IMR-90 (cell line): ENCODE measurements around the gene CSDE1. TPM values are rescaled to one million over a fixed set of nuclear protein-coding genes. Genes with fewer than 3 reads are reported as not detected.

Experiments
- ATAC-seq: fragments of 200-7000 bp; cut with Tn5 transposase; 2 replicates; pipeline ENCODE4 v1.9.1; 2020; ENCODE audit warnings: low read depth, mild to moderate bottlenecking, moderate library complexity
- BruUV-seq: library from RNA; stranded (reverse); fragments of 400-500 nt; replicated peaks from 2 replicates; lab custom pipeline; 2021; lab: Mats Ljungman, UMichigan
- CTCF ChIA-PET: fragments of 300-600 bp; formaldehyde crosslinking; extraction: SDS; loops from one replicate; lab custom pipeline; 2021; ENCODE audit warnings: antibody characterized with exemption; lab: Yijun Ruan, JAX
- POLR2A ChIA-PET: fragments of 300-600 bp; sonication (Branson Sonifier 250); formaldehyde crosslinking; loops from one replicate; lab custom pipeline; 2022; ENCODE audit warnings: antibody characterized with exemption; ENCODE audit not compliant: unreplicated experiment; lab: Charles Lee
- DNase-seq: peaks from one replicate; pipeline ENCODE4 v3.0.0; 2013
- H2AFZ ChIP-seq: replicated peaks from 2 replicates; pipeline ENCODE3; 2013; ENCODE audit warnings: low read length, mild to moderate bottlenecking; ENCODE audit not compliant: poor library complexity
- H2AK5ac ChIP-seq: 2 replicates; pipeline ENCODE4 v1.6.1; 2013; ENCODE audit warnings: low read depth, low read length, inconsistent platforms
- H2AK9ac ChIP-seq: replicated peaks from 2 replicates; pipeline ENCODE3; 2013; ENCODE audit warnings: mild to moderate bottlenecking, low read depth, low read length, moderate library complexity; ENCODE audit not compliant: poor library complexity
- H2BK120ac ChIP-seq: 2 replicates; pipeline ENCODE4 v1.6.1; 2013; ENCODE audit warnings: low read depth, low read length, inconsistent platforms
- H2BK15ac ChIP-seq: 3 replicates; pipeline ENCODE4 v1.6.1; 2013; ENCODE audit warnings: low read depth, low read length, inconsistent platforms
- H2BK20ac ChIP-seq: 2 replicates; pipeline ENCODE4 v1.6.1; 2013; ENCODE audit warnings: low read depth, mild to moderate bottlenecking, inconsistent platforms, low read length, moderate library complexity
- H2BK5ac ChIP-seq: 2 replicates; pipeline ENCODE4 v1.6.1; 2013; ENCODE audit warnings: mild to moderate bottlenecking, low read depth, low read length, inconsistent platforms; ENCODE audit not compliant: poor library complexity, severe bottlenecking
- H3K14ac ChIP-seq: replicated peaks from 2 replicates; pipeline ENCODE4 v1.6.1; 2013; ENCODE audit warnings: low read depth, low read length, inconsistent platforms
- H3K18ac ChIP-seq: 2 replicates; pipeline ENCODE4 v1.6.1; 2013; ENCODE audit warnings: low read depth, low read length, control low read depth
- H3K23ac ChIP-seq: 2 replicates; pipeline ENCODE4 v1.6.1; 2013; ENCODE audit warnings: low read depth, low read length, inconsistent platforms
- H3K27ac ChIP-seq: 2 replicates; pipeline ENCODE4 v1.5.1; 2013; ENCODE audit warnings: mild to moderate bottlenecking, control low read depth, low read length; ENCODE audit not compliant: insufficient read depth
- H3K27me3 ChIP-seq: 2 replicates; pipeline ENCODE4 v1.6.1; 2013; ENCODE audit warnings: low read length; ENCODE audit not compliant: control insufficient read depth, insufficient read depth
- H3K36me3 ChIP-seq: 2 replicates; pipeline ENCODE4 v1.6.1; 2013; ENCODE audit warnings: low read length, mixed read lengths; ENCODE audit not compliant: control insufficient read depth, insufficient read depth
- H3K4ac ChIP-seq: 2 replicates; pipeline ENCODE4 v1.6.1; 2013; ENCODE audit warnings: low read depth, low read length, inconsistent platforms
- H3K4me1 ChIP-seq: 2 replicates; pipeline ENCODE4 v1.6.1; 2013; ENCODE audit warnings: low read length, mixed read lengths; ENCODE audit not compliant: control insufficient read depth, insufficient read depth
- H3K4me2 ChIP-seq: 2 replicates; pipeline ENCODE4 v1.6.1; 2013; ENCODE audit warnings: low read depth, mild to moderate bottlenecking, control low read depth, low read length, moderate library complexity
- H3K4me3 ChIP-seq: 2 replicates; pipeline ENCODE4 v1.5.1; 2013; ENCODE audit warnings: low read depth, mild to moderate bottlenecking, control low read depth, low read length, moderate library complexity; ENCODE audit not compliant: insufficient read depth
- H3K56ac ChIP-seq: 2 replicates; pipeline ENCODE4 v1.6.1; 2013; ENCODE audit warnings: low read length, inconsistent platforms; ENCODE audit not compliant: insufficient read depth; ENCODE audit errors: extremely low read depth
- H3K79me1 ChIP-seq, 2 experiments: 2 replicates each; pipeline ENCODE4 v1.6.1; 2013; ENCODE audit warnings: low read length in 2 of 2, inconsistent platforms in 1 of 2, low read depth in 1 of 2
- H3K9ac ChIP-seq: 2 replicates; pipeline ENCODE4 v1.6.1; 2013; ENCODE audit warnings: low read depth, low read length, control low read depth
- H3K9me1 ChIP-seq: 2 replicates; pipeline ENCODE4 v1.6.1; 2013; ENCODE audit warnings: low read length, inconsistent platforms; ENCODE audit not compliant: insufficient read depth
- H3K9me3 ChIP-seq: 2 replicates; pipeline ENCODE4 v1.6.1; 2013; ENCODE audit warnings: low read length; ENCODE audit not compliant: control insufficient read depth, insufficient read depth
- H4K20me1 ChIP-seq: 2 replicates; pipeline ENCODE4 v1.6.1; 2013; ENCODE audit warnings: low read length, inconsistent platforms; ENCODE audit not compliant: insufficient read depth
- H4K5ac ChIP-seq: 2 replicates; pipeline ENCODE4 v1.6.1; 2013; ENCODE audit warnings: mild to moderate bottlenecking, low read depth, low read length, control low read depth
- H4K8ac ChIP-seq, 2 experiments: 2 replicates each; pipeline ENCODE4 v1.6.1; 2013; ENCODE audit warnings: low read depth in 2 of 2, low read length in 2 of 2, control low read depth in 1 of 2, inconsistent platforms in 1 of 2
- H4K91ac ChIP-seq: 2 replicates; pipeline ENCODE4 v1.6.1; 2013; ENCODE audit warnings: low read depth, low read length, inconsistent platforms; ENCODE audit not compliant: insufficient read depth
- BHLHE40 ChIP-seq: fragments of 150-350 bp; IDR thresholded peaks from 2 replicates; pipeline ENCODE4 v1.6.1; 2016; ENCODE audit warnings: mild to moderate bottlenecking, low read depth, low read length
- CEBPB ChIP-seq: IDR thresholded peaks from 2 replicates; pipeline ENCODE4 v1.6.1; 2012; ENCODE audit warnings: low read depth, low read length, improper control_type of control experiment
- CTCF ChIP-seq: conservative IDR thresholded peaks from 2 replicates; pipeline ENCODE4 v1.5.1; 2012; ENCODE audit warnings: mild to moderate bottlenecking, low read depth, low read length, improper control_type of control experiment
- ELK1 ChIP-seq: fragments of 150-350 bp; IDR thresholded peaks from 2 replicates; pipeline ENCODE4 v1.6.1; 2016; ENCODE audit warnings: low read depth, mild to moderate bottlenecking, low read length, moderate library complexity, borderline replicate concordance
- MAFK ChIP-seq: IDR thresholded peaks from 2 replicates; pipeline ENCODE4 v1.6.1; 2012; ENCODE audit warnings: low read depth, low read length, improper control_type of control experiment
- MAZ ChIP-seq: IDR thresholded peaks from 2 replicates; pipeline ENCODE4 v1.6.1; 2012; ENCODE audit warnings: low read depth, mild to moderate bottlenecking, low read length, improper control_type of control experiment, moderate library complexity, borderline replicate concordance
- MXI1 ChIP-seq: IDR thresholded peaks from 2 replicates; pipeline ENCODE4 v1.6.1; 2012; ENCODE audit warnings: low read depth, mild to moderate bottlenecking, low read length, moderate library complexity, borderline replicate concordance
- POLR2A ChIP-seq: IDR thresholded peaks from 2 replicates; pipeline ENCODE4 v1.6.1; 2012; ENCODE audit warnings: mild to moderate bottlenecking, low read depth, low read length
- RAD21 ChIP-seq: IDR thresholded peaks from 2 replicates; pipeline ENCODE4 v1.6.1; 2012; ENCODE audit warnings: low read length, improper control_type of control experiment
- RCOR1 ChIP-seq: IDR thresholded peaks from 2 replicates; pipeline ENCODE4 v1.6.1; 2012; ENCODE audit warnings: mild to moderate bottlenecking, low read length, improper control_type of control experiment; ENCODE audit not compliant: insufficient replicate concordance
- SMC3 ChIP-seq: fragments of 150-350 bp; IDR thresholded peaks from 2 replicates; pipeline ENCODE4 v1.6.1; 2016; ENCODE audit warnings: low read depth, mild to moderate bottlenecking, antibody characterized with exemption, low read length, moderate library complexity
- dilution Hi-C: fragments of 300-500 bp; cut with HindIII; formaldehyde crosslinking; loops from one replicate; pipeline ENCODE4 v1.14.3; 2018; ENCODE audit warnings: low sequenced_read_pairs; ENCODE audit not compliant: unreplicated experiment
- in situ Hi-C: fragments of 300-500 bp; cut with MboI; formaldehyde crosslinking; loops from 3 replicates; pipeline ENCODE4 v1.14.3; 2019; ENCODE audit warnings: low sequenced_read_pairs, inconsistent platforms, mixed read lengths
- intact Hi-C: fragments of 100-400 bp; cut with micrococcal nuclease; formaldehyde crosslinking; loops from 2 replicates; pipeline ENCODE4 v1.10.0; 2022
- polyA plus RNA-seq, 3 experiments: library from polyadenylated mRNA; depleted of rRNA; stranded (reverse); fragments of >200 nt; gene quantifications; 2 replicates each; pipeline ENCODE4 v1.2.3, GENCODE V29; 2012; ENCODE audit warnings: low replicate concordance in 1 of 3
- total RNA-seq: library from RNA; depleted of rRNA; stranded (reverse); fragments of >200 nt; gene quantifications from 2 replicates; pipeline ENCODE4 v1.2.3, GENCODE V29; 2012

The CSDE1 gene
- total and polyA plus RNA-seq, 2 of the 4 experiments (the other 2 are of a cell fraction) = 190 to 879 TPM

DNA sequence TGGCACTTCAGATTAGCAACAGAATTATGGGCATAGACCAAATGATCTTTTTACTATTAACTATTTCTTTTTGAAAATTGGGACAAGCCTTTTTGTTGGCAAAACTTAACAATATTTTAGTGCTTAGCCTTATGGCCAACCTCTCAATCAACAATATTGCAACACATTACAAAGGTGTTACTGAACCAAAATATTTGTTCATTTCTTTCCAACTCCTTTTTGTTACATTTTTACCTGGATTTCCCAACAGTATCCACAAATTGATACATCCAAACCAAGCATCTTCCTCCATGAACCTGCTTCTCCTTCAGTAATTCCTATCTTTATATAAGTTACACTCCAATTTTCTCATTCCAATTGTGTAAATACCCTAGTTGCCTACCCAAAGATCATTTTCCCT, 61.0 kb downstream of the CSDE1 start:
- in situ Hi-C loops = no loop called here
- no peaks in the 10 kb centered on the region for H3K79me1 ChIP-seq
- no peak overlapping the region for H3K4ac ChIP-seq
- H2BK15ac ChIP-seq = no peak overlapping the region
- no peak for TF ChIP-seq RAD21
- TF ChIP-seq CEBPB = no peak
- no peak for TF ChIP-seq RCOR1
- no peak for TF ChIP-seq MAFK
- no peak for TF ChIP-seq SMC3
- TF ChIP-seq MXI1 = no peak
- no peak for TF ChIP-seq BHLHE40
- TF ChIP-seq POLR2A = no peak
- TF ChIP-seq MAZ = no peak
- no peak for TF ChIP-seq ELK1
- TF ChIP-seq CTCF = no peak
- H3K4me2 ChIP-seq = no peak overlapping the region
- no peak overlapping the region for H3K27ac ChIP-seq
- no peaks in the 10 kb centered on the region; the same call in 1 of the 2 replicates for H3K27me3 ChIP-seq
- H2AFZ ChIP-seq = no peak overlapping the region
- H3K9me1 ChIP-seq = no peaks in the 10 kb centered on the region
- intact Hi-C loops = no loop called here
- ChIA-PET POLR2A (no interaction called here), CTCF (no interaction called here)
- no peak overlapping the region for H3K14ac ChIP-seq
- no peak overlapping the region for H4K8ac ChIP-seq
- no peak overlapping the region for H2BK20ac ChIP-seq
- no peaks in the 10 kb centered on the region for H4K20me1 ChIP-seq
- ATAC-seq = no peak
- H4K5ac ChIP-seq = no peak overlapping the region
- no peak overlapping the region for H2AK9ac ChIP-seq
- H4K91ac ChIP-seq = no peak overlapping the region
- H2BK5ac ChIP-seq = no peak overlapping the region
- no peaks in the 10 kb centered on the region for H3K9me3 ChIP-seq
- no peak overlapping the region for H2AK5ac ChIP-seq
- no peaks in the 10 kb centered on the region for H3K4me1 ChIP-seq
- H2BK120ac ChIP-seq = no peak overlapping the region
- no peak overlapping the region for H3K4me3 ChIP-seq
- H3K9ac ChIP-seq = no peak overlapping the region
- BruUV-seq = no TSS peak
- dilution Hi-C loops = no loop called here
- H3K23ac ChIP-seq = no peak overlapping the region
- no peaks in the 10 kb centered on the region for H3K36me3 ChIP-seq
- H3K56ac ChIP-seq = no peak overlapping the region
- H3K18ac ChIP-seq = no peak overlapping the region
- no peak for DNase-seq
